Stimulated activated effector memory CD8-positive, alpha-beta T cell treated with anti-CD3 and anti-CD28 coated beads, Interleukin-12 subunit alpha, Interleukin-12 subunit beta, amount 100 ng/mL, for 72 hours (primary cell): Measurements from ENCODE around the gene MIPEP.

Experiments
- ATAC-seq: fragments of 150-1000 bp; cut with Tn5 transposase; 2 replicates; pipeline ENCODE4 v1.10.0; 2021
- DNase-seq, 2 donors: peaks; one replicate each; pipeline ENCODE4 v3.0.0; 2021 to 2022; ENCODE audit warnings: low spot score in 2 of 2
- H3K27ac Mint-ChIP-seq: one replicate; pipeline ENCODE4 v1.8.0; 2022; ENCODE audit warnings: mild to moderate bottlenecking, mixed read lengths
- H3K36me3 Mint-ChIP-seq: one replicate; pipeline ENCODE4 v1.8.0; 2022; ENCODE audit warnings: mild to moderate bottlenecking, mixed read lengths
- H3K4me1 Mint-ChIP-seq: one replicate; pipeline ENCODE4 v1.8.0; 2022; ENCODE audit warnings: mixed read lengths
- H3K4me3 Mint-ChIP-seq: one replicate; pipeline ENCODE4 v1.8.0; 2022; ENCODE audit warnings: mild to moderate bottlenecking, mixed read lengths
- H3K9me3 Mint-ChIP-seq: one replicate; pipeline ENCODE4 v1.8.0; 2022; ENCODE audit warnings: mixed read lengths

Gene MIPEP

GRCh38 chr13:23723471-23723870 lies 165.7 kb downstream of the MIPEP start:
- no peak overlapping the region for H3K4me3 Mint-ChIP-seq
- H3K9me3 Mint-ChIP-seq, result no peaks in the 10 kb centered on the region
- H3K4me1 Mint-ChIP-seq, result no peaks in the 10 kb centered on the region
- no peaks in the 10 kb centered on the region for H3K36me3 Mint-ChIP-seq
- DNase-seq (no peak), ATAC-seq (no peak)
- no peak overlapping the region for H3K27ac Mint-ChIP-seq

- Mint-ChIP-seq H3K9me3 (no peaks in the 10 kb centered on the region), H3K27ac (no peak overlapping the region)
- no peak for DNase-seq
Measured at GRCh38 chr13:23722726-23723453, 166.3 kb downstream of the MIPEP start.

GRCh38 chr13:23718996-23719395 lies 170.2 kb downstream of the MIPEP start:
- Mint-ChIP-seq H3K4me3 (no peak overlapping the region), H3K27ac (no peak overlapping the region), H3K4me1 (no peaks in the 10 kb centered on the region), H3K36me3 (no peaks in the 10 kb centered on the region), H3K9me3 (no peaks in the 10 kb centered on the region)
- DNase-seq (no peak), ATAC-seq (no peak)

More at GRCh38 chr13:23722726-23723453, 166.3 kb downstream of the MIPEP start:
- H3K4me1 Mint-ChIP-seq, result no peaks in the 10 kb centered on the region
- ATAC-seq, result no peak
- no peak overlapping the region for H3K4me3 Mint-ChIP-seq
- H3K36me3 Mint-ChIP-seq, result no peaks in the 10 kb centered on the region

GRCh38 chr13:23716401-23716800 lies 172.8 kb downstream of the MIPEP start:
- no peak for ATAC-seq
- no peak overlapping the region for H3K27ac Mint-ChIP-seq
- no peaks in the 10 kb centered on the region for H3K9me3 Mint-ChIP-seq
- no peaks in the 10 kb centered on the region for H3K4me1 Mint-ChIP-seq
- DNase-seq, result no peak
- H3K36me3 Mint-ChIP-seq, result no peaks in the 10 kb centered on the region
- no peak overlapping the region for H3K4me3 Mint-ChIP-seq

GRCh38 chr13:23715762-23716235 lies 173.4 kb downstream of the MIPEP start:
- no peak overlapping the region for H3K27ac Mint-ChIP-seq
- no peaks in the 10 kb centered on the region for H3K36me3 Mint-ChIP-seq
- H3K9me3 Mint-ChIP-seq, result no peaks in the 10 kb centered on the region
- no peak overlapping the region for H3K4me3 Mint-ChIP-seq
- ATAC-seq (peak; percentile 32), DNase-seq (no peak)
- H3K4me1 Mint-ChIP-seq, result no peaks in the 10 kb centered on the region

GRCh38 chr13:23715092-23715761 lies 174.0 kb downstream of the MIPEP start:
- ATAC-seq, result no peak
- Mint-ChIP-seq H3K36me3 (no peaks in the 10 kb centered on the region), H3K4me1 (no peaks in the 10 kb centered on the region), H3K9me3 (no peaks in the 10 kb centered on the region), H3K27ac (no peak overlapping the region), H3K4me3 (no peak overlapping the region)
- no peak for DNase-seq

GRCh38 chr13:23714672-23715071 lies 174.5 kb downstream of the MIPEP start:
- H3K27ac Mint-ChIP-seq, result no peak overlapping the region
- H3K4me3 Mint-ChIP-seq, result no peak overlapping the region

GRCh38 chr13:23711355-23711754 lies 177.8 kb downstream of the MIPEP start:
- ATAC-seq (no peak), DNase-seq (no peak)
- no peaks in the 10 kb centered on the region for H3K9me3 Mint-ChIP-seq
- no peaks in the 10 kb centered on the region for H3K4me1 Mint-ChIP-seq
- H3K4me3 Mint-ChIP-seq, result no peak overlapping the region
- H3K27ac Mint-ChIP-seq, result no peak overlapping the region
- H3K36me3 Mint-ChIP-seq, result no peaks in the 10 kb centered on the region

More at GRCh38 chr13:23714672-23715071, 174.5 kb downstream of the MIPEP start:
- Mint-ChIP-seq H3K4me1 (no peaks in the 10 kb centered on the region), H3K36me3 (no peaks in the 10 kb centered on the region), H3K9me3 (no peaks in the 10 kb centered on the region)
- ATAC-seq (no peak), DNase-seq (no peak)

GRCh38 chr13:23710366-23710765 lies 178.8 kb downstream of the MIPEP start:
- no peak overlapping the region for H3K4me3 Mint-ChIP-seq
- no peak for ATAC-seq
- no peaks in the 10 kb centered on the region for H3K36me3 Mint-ChIP-seq
- no peak overlapping the region for H3K27ac Mint-ChIP-seq
- no peaks in the 10 kb centered on the region for H3K4me1 Mint-ChIP-seq
- no peak for DNase-seq
- H3K9me3 Mint-ChIP-seq, result no peaks in the 10 kb centered on the region

- no peaks in the 10 kb centered on the region for H3K36me3 Mint-ChIP-seq
- no peaks in the 10 kb centered on the region for H3K9me3 Mint-ChIP-seq
- no peak overlapping the region for H3K4me3 Mint-ChIP-seq
- no peak overlapping the region for H3K27ac Mint-ChIP-seq
- DNase-seq, result no peak
- ATAC-seq, result no peak
- H3K4me1 Mint-ChIP-seq, result no peaks in the 10 kb centered on the region
Measured at GRCh38 chr13:23709536-23709935, 179.7 kb downstream of the MIPEP start.

GRCh38 chr13:23707674-23708073 lies 181.5 kb downstream of the MIPEP start:
- H3K27ac Mint-ChIP-seq, result no peak overlapping the region
- H3K4me1 Mint-ChIP-seq, result no peaks in the 10 kb centered on the region
- ATAC-seq (no peak), DNase-seq (no peak)
- H3K9me3 Mint-ChIP-seq, result no peaks in the 10 kb centered on the region
- H3K36me3 Mint-ChIP-seq, result no peaks in the 10 kb centered on the region
- H3K4me3 Mint-ChIP-seq, result no peak overlapping the region

- ATAC-seq, result no peak
- Mint-ChIP-seq H3K9me3 (no peaks in the 10 kb centered on the region), H3K27ac (peak overlapping the region; percentile 7), H3K36me3 (no peaks in the 10 kb centered on the region), H3K4me3 (no peak overlapping the region), H3K4me1 (no peaks in the 10 kb centered on the region)
- DNase-seq, result no peak
Measured at GRCh38 chr13:23705583-23705982, 183.6 kb downstream of the MIPEP start.

- Mint-ChIP-seq H3K9me3 (no peaks in the 10 kb centered on the region), H3K27ac (no peak overlapping the region), H3K4me3 (no peak overlapping the region), H3K36me3 (no peaks in the 10 kb centered on the region), H3K4me1 (no peaks in the 10 kb centered on the region)
- ATAC-seq (no peak), DNase-seq (no peak)
Measured at GRCh38 chr13:23703246-23703860, 185.8 kb downstream of the MIPEP start.

GRCh38 chr13:23701636-23702035 lies 187.6 kb downstream of the MIPEP start:
- Mint-ChIP-seq H3K36me3 (no peaks in the 10 kb centered on the region), H3K9me3 (no peaks in the 10 kb centered on the region), H3K4me1 (peaks cover 7% of the 10 kb centered on the region), H3K27ac (no peak overlapping the region), H3K4me3 (no peak overlapping the region)
- DNase-seq (peak in 1 of 2 donors; percentile 32), ATAC-seq (no peak)

- Mint-ChIP-seq H3K27ac (no peak overlapping the region), H3K4me3 (no peak overlapping the region), H3K9me3 (no peaks in the 10 kb centered on the region), H3K36me3 (no peaks in the 10 kb centered on the region), H3K4me1 (peaks cover 12% of the 10 kb centered on the region)
- DNase-seq (no peak), ATAC-seq (no peak)
Measured at GRCh38 chr13:23701186-23701585, 188.0 kb downstream of the MIPEP start.

- H3K4me1 Mint-ChIP-seq, result peaks cover 18% of the 10 kb centered on the region
- no peak for ATAC-seq
- no peak overlapping the region for H3K4me3 Mint-ChIP-seq
- no peaks in the 10 kb centered on the region for H3K9me3 Mint-ChIP-seq
- DNase-seq, result no peak
- no peak overlapping the region for H3K27ac Mint-ChIP-seq
- no peaks in the 10 kb centered on the region for H3K36me3 Mint-ChIP-seq
Measured at GRCh38 chr13:23699271-23699670, 189.9 kb downstream of the MIPEP start.
